Measurements from ENCODE around the gene RBM12.

Gene RBM12

DNA sequence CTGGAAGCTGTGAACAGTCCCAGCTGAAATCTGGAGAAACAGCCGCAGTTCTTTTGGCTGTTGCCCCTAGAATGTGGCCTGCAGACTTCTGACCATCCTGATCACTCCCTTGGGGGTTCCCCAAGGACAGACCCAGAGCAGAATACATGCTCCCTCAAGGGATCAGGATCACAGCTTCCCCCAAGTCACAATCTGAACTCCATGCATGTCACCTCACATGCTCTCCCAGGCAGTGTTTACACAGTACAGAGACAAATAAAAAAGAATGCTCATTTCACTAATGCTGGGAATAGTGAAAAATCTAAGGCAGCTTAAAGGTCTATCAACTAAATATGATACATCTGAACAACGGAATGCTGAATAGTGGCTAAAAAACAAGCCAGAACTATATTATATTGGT lies 28.6 kb downstream of the RBM12 start:
- no peak overlapping the region for H3K4me3 ChIP-seq (ENCODE audit: low read length)
- no peaks in the 10 kb centered on the region for H3K9me3 ChIP-seq (ENCODE audit: low read length)
- peaks cover 18% of the 10 kb centered on the region for H3K36me3 ChIP-seq (ENCODE audit: insufficient read depth, low read length)
- no peaks in the 10 kb centered on the region for H3K4me1 ChIP-seq (ENCODE audit: insufficient read depth, low read length)
- H2AFZ ChIP-seq (ENCODE audit: low read depth, low read length) = no peak overlapping the region
- H3K27me3 ChIP-seq (ENCODE audit: insufficient read depth, low read length) = no peaks in the 10 kb centered on the region

DNA sequence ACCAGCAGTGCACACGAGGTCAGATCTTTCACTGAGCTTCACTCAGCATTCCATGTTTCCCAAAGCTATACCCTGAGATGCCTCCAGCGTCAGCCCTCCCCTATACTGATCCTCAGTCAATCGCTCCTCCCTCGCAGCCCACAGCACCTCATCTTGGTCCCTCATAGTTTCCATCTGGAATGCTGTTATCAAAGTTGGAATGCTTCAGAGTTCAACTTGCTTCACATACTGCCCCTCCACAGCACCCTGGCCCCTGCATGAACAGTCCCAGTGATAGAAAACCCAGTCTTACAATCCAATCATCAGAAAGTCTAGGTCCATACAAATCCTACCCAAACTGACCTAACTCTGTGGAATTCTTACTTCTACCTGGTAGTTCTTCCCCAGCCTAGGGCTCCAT lies 29.0 kb downstream of the RBM12 start:
- no peaks in the 10 kb centered on the region for H3K27me3 ChIP-seq (ENCODE audit: insufficient read depth, low read length)
- H2AFZ ChIP-seq (ENCODE audit: low read depth, low read length) = no peak overlapping the region
- H3K4me1 ChIP-seq (ENCODE audit: insufficient read depth, low read length) = no peaks in the 10 kb centered on the region
- peaks cover 22% of the 10 kb centered on the region for H3K36me3 ChIP-seq (ENCODE audit: insufficient read depth, low read length)
- H3K4me3 ChIP-seq (ENCODE audit: low read length) = no peak overlapping the region
- H3K9me3 ChIP-seq (ENCODE audit: low read length) = no peaks in the 10 kb centered on the region

DNA sequence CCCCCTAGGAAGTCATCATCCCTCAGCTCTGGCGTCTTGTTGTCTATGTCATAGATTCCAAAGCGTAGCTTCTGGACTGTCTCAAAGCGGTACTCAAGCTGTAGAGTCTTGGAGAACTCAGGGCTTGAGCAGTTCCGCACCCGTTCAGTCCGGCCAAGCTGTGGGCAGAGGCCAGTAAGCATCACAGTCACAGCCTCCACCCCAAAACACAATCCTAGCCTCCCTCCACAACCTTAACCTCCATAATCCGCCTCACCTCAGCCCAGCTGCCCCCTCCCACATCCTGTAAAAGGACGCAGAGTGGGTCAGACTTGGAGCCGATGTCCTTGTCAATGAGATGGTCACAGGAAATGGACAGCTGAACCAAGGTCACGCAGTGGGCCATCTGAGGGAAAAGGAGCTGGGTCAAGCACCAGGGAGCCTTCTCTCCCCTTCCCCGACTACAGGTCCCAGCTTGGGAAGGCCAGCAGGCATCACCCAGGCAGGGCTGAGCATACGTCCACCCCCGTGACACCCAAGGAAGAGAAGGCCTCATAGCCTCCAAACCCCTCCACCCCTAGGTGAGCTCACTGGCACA lies 32.1 kb downstream of the RBM12 start:
- H2AFZ ChIP-seq (ENCODE audit: low read depth, low read length) = no peak overlapping the region
- no peaks in the 10 kb centered on the region for H3K27me3 ChIP-seq (ENCODE audit: insufficient read depth, low read length)
- no peaks in the 10 kb centered on the region for H3K4me1 ChIP-seq (ENCODE audit: insufficient read depth, low read length)
- no peaks in the 10 kb centered on the region for H3K9me3 ChIP-seq (ENCODE audit: low read length)
- peaks cover 45% of the 10 kb centered on the region for H3K36me3 ChIP-seq (ENCODE audit: insufficient read depth, low read length)
- H3K4me3 ChIP-seq (ENCODE audit: low read length) = no peak overlapping the region

- Histone ChIP-seq H3K4me1 (ENCODE audit: insufficient read depth, low read length) (no peaks in the 10 kb centered on the region), H3K27me3 (ENCODE audit: insufficient read depth, low read length) (no peaks in the 10 kb centered on the region), H3K9me3 (ENCODE audit: low read length) (no peaks in the 10 kb centered on the region), H2AFZ (ENCODE audit: low read depth, low read length) (no peak overlapping the region), H3K36me3 (ENCODE audit: insufficient read depth, low read length) (peaks cover 62% of the 10 kb centered on the region), H3K4me3 (ENCODE audit: low read length) (no peak overlapping the region)
Measured at GRCh38 chr20:35630636-35631035, 34.1 kb downstream of the RBM12 start.

DNA sequence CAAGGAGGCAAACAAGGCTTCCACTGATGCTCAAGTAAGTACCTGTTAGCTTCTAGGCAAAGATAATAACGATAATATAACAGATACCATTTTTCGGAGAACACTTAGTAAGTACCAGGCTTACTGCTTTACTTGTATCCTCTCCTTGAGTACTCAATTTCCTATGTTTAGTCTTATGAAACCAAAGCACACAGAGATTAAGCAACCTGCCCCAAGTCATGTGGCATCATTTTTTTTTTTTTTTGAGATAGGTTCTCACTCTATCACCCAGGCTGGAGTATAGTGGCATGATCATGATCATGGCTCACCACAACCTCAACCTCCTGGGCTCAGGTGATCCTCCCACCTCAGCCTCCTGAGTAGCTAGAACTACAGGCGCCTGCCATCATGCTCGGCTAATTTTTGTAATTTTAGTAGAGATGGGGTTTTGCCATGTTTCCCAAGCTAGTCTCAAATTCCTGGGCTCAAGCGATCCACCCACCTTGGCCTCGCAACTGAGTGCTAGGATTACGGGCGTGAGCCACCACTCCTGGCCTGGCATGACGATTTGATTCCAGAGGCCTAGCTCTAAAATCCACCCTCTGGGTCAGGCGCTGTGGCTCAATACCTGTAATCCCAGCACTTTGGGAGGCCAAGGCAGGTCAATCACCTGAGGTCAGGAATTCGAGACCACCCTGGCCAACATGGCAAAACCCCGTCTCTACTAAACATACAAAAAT lies 35.1 kb downstream of the RBM12 start:
- peaks cover 68% of the 10 kb centered on the region for H3K36me3 ChIP-seq (ENCODE audit: insufficient read depth, low read length)
- no peaks in the 10 kb centered on the region for H3K27me3 ChIP-seq (ENCODE audit: insufficient read depth, low read length)
- no peaks in the 10 kb centered on the region for H3K4me1 ChIP-seq (ENCODE audit: insufficient read depth, low read length)
- no peaks in the 10 kb centered on the region for H3K9me3 ChIP-seq (ENCODE audit: low read length)
- no peak overlapping the region for H2AFZ ChIP-seq (ENCODE audit: low read depth, low read length)
- H3K4me3 ChIP-seq (ENCODE audit: low read length) = no peak overlapping the region

- no peak overlapping the region for H3K4me3 ChIP-seq (ENCODE audit: low read length)
- peaks cover 59% of the 10 kb centered on the region for H3K36me3 ChIP-seq (ENCODE audit: insufficient read depth, low read length)
- H3K4me1 ChIP-seq (ENCODE audit: insufficient read depth, low read length) = no peaks in the 10 kb centered on the region
- no peak overlapping the region for H2AFZ ChIP-seq (ENCODE audit: low read depth, low read length)
- H3K27me3 ChIP-seq (ENCODE audit: insufficient read depth, low read length) = no peaks in the 10 kb centered on the region
- H3K9me3 ChIP-seq (ENCODE audit: low read length) = no peaks in the 10 kb centered on the region
Measured at GRCh38 chr20:35627121-35627520, 37.6 kb downstream of the RBM12 start.

GRCh38 chr20:35626386-35627001 lies 38.2 kb downstream of the RBM12 start:
- H3K4me3 ChIP-seq (ENCODE audit: low read length) = no peak overlapping the region
- peaks cover 55% of the 10 kb centered on the region for H3K36me3 ChIP-seq (ENCODE audit: insufficient read depth, low read length)
- no peaks in the 10 kb centered on the region for H3K27me3 ChIP-seq (ENCODE audit: insufficient read depth, low read length)

GRCh38 chr20:35625584-35626385 lies 38.9 kb downstream of the RBM12 start:
- peaks cover 53% of the 10 kb centered on the region for H3K36me3 ChIP-seq (ENCODE audit: insufficient read depth, low read length)
- H3K9me3 ChIP-seq (ENCODE audit: low read length) = no peaks in the 10 kb centered on the region
- no peak overlapping the region for H3K4me3 ChIP-seq (ENCODE audit: low read length)
- H2AFZ ChIP-seq (ENCODE audit: low read depth, low read length) = no peak overlapping the region
- H3K27me3 ChIP-seq (ENCODE audit: insufficient read depth, low read length) = no peaks in the 10 kb centered on the region
- no peaks in the 10 kb centered on the region for H3K4me1 ChIP-seq (ENCODE audit: insufficient read depth, low read length)

More at GRCh38 chr20:35626386-35627001, 38.2 kb downstream of the RBM12 start:
- no peaks in the 10 kb centered on the region for H3K9me3 ChIP-seq (ENCODE audit: low read length)
- no peak overlapping the region for H2AFZ ChIP-seq (ENCODE audit: low read depth, low read length)
- H3K4me1 ChIP-seq (ENCODE audit: insufficient read depth, low read length) = no peaks in the 10 kb centered on the region

DNA sequence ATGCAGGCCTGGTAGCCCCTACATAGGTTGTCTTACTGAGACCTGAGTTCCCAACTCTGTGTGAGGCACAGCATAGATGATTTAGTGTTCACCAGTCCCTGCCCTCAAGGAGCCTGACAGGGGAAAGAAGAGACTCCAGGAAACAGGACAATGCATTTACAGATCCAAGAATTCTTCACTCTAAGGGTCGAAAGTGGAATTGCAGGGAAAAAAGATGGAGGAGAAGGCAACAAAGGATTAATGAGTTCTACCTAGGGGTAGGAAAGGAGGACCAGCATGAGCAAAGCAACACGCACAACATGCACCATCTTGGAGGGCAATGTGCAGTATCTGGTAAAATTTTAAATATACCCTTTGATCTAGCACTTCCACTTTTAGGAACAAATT lies 43.1 kb downstream of the RBM12 start:
- Histone ChIP-seq H3K9me3 (ENCODE audit: low read length) (no peaks in the 10 kb centered on the region), H3K4me1 (ENCODE audit: insufficient read depth, low read length) (peaks cover 12% of the 10 kb centered on the region), H3K36me3 (ENCODE audit: insufficient read depth, low read length) (peaks cover 21% of the 10 kb centered on the region), H3K4me3 (ENCODE audit: low read length) (no peak overlapping the region), H2AFZ (ENCODE audit: low read depth, low read length) (no peak overlapping the region), H3K27me3 (ENCODE audit: insufficient read depth, low read length) (no peaks in the 10 kb centered on the region)

DNA sequence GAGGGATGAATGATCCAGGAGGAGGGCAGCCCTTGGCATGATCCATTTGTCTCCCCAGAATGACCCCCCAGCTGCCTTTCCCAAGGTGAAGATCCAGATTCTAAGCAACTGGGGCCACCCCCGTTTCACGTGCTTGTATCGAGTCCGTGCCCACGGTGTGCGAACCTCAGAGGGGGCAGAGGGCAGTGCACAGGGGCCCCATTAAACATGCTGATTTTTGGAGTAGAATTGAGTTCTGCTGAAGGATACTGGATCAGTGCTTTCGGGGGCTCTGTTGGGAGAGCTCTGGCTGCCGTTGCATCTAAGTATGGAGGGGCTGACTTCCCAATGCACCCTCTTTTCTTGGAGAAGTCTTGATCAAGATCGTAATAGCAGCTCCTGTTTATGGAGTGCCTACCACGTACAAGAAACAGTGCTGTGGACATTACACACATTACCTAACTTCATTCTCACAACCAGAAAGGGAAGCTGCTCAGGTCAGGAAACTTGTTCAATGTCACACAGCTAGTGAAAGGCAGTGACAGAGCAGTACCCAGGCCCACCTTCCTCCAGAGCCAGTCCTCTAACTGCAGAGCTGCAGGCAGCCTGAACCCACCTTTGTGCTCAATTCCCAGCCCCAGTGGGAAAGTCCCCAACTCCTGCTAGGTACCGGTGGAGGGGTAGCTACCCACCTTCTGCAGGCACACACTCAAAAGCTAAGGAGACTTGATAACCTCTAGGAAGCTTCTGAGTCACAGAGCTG lies 43.7 kb downstream of the RBM12 start:
- no peaks in the 10 kb centered on the region for H3K27me3 ChIP-seq (ENCODE audit: insufficient read depth, low read length)
- no peak overlapping the region for H3K4me3 ChIP-seq (ENCODE audit: low read length)
- no peaks in the 10 kb centered on the region for H3K9me3 ChIP-seq (ENCODE audit: low read length)
- peaks cover 12% of the 10 kb centered on the region for H3K4me1 ChIP-seq (ENCODE audit: insufficient read depth, low read length)
- H2AFZ ChIP-seq (ENCODE audit: low read depth, low read length) = no peak overlapping the region
- peaks cover 15% of the 10 kb centered on the region for H3K36me3 ChIP-seq (ENCODE audit: insufficient read depth, low read length)

DNA sequence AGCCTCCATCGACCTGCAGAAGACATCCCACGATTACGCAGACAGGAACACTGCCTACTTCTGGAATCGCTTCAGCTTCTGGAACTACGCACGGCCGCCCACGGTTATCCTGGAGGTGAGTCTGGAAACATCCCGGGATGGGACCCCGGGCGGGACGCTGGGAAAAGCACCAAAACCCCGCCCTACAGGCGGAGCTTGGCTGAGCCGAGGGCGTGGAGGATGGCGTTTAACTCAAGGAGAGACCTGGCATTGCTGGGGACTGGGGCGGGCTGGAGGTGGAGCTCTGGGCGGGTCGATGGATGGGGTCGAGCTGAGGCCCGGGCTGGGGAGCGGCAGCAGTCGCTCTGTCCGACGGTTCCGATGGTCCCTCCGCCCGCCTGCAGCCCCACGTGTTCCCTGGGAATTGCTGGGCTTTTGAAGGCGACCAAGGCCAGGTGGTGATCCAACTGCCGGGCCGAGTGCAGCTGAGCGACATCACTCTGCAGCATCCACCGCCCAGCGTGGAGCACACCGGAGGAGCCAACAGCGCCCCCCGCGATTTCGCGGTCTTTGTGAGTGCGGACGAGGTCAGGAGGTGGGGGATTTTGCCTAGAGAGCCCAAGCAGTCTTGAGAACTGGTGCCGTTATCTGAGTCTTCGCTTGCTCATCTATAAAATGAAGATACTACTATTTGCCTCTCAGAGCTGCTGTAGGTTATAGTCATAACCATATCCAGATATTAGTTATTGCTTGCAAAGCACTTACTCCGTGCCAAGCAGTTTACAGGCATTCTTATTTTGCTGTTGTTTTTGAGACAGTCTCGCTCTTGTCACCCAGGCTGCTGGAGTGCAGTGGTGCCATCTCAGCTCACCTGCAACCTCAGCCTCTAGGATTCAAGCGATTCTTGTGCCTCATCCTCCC lies 45.3 kb downstream of the RBM12 start:
- H3K4me1 ChIP-seq (ENCODE audit: insufficient read depth, low read length) = peaks cover 12% of the 10 kb centered on the region
- H3K36me3 ChIP-seq (ENCODE audit: insufficient read depth, low read length) = peaks cover 6% of the 10 kb centered on the region
- no peaks in the 10 kb centered on the region for H3K9me3 ChIP-seq (ENCODE audit: low read length)
- H3K4me3 ChIP-seq (ENCODE audit: low read length) = peak overlapping the region; percentile 30
- H2AFZ ChIP-seq (ENCODE audit: low read depth, low read length) = no peak overlapping the region
- H3K27me3 ChIP-seq (ENCODE audit: insufficient read depth, low read length) = no peaks in the 10 kb centered on the region
